Endometrium (tissue), 2 donors: Measurements from ENCODE around the gene MARCHF11.

Experiments
- FAIRE-seq: peaks from 2 replicates; lab custom pipeline; 2012; peaks lifted over from hg19 to GRCh38; lab: Jason Lieb, UNC
- donor health status: control.
- donor health status: control.

Gene MARCHF11

DNA sequence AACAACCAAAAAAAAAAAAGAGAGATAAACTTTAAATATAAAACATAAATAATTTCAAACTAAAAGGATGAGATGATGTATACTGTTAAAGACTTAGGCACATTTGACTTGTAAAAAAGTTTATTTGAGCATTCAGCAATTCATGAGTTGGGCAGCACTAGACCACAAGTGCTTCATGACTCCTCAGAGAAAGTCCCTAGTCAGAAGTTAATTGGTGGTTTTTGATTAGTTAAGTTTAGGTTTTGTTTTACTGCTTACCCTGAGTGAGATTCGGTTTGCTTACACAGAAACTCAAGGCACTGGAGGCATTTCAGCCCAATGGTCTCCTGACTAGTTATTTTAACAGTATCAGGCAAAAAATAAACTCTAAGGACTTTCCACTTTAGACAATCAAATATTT is 129.2 kb downstream of the MARCHF11 start:
- FAIRE-seq = no peak

DNA sequence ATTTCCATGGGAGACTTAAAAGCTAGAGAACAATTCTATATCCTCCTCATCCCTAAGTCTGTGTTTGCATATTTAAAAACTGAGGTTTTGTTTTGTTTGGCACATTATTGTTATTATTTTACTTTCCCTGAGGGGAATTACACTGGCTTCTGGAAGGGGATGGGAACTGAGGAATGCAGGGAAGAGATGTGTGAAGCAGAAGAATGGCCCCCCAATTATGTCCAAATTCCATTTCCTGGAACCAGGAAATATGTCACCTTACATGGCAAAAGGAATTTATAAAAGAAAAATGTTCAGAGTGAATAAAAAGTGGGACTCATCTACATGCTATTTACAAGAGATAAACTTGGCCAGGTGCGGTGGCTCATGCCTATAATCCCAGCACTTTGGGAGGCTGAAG is 129.8 kb downstream of the MARCHF11 start:
- FAIRE-seq = no peak

DNA sequence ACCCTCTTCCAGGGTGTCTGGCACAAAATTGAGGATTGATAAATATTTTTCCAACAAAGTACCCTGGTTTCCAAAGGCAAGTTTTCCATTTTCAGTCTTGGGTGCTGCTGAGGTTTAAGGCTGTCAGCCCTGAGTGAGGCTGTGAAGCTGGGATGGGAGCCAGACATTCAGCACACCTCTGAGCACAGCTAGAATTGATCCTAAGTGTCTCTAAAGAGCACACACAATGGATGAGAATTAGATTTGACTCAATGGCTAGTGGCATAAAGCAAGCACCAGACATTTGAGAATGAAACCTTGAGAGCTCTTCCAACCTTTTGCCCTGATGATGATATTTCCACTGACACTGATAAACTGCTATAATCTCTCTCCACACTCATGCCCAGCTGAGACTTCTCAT is 131.5 kb downstream of the MARCHF11 start:
- FAIRE-seq = no peak

DNA sequence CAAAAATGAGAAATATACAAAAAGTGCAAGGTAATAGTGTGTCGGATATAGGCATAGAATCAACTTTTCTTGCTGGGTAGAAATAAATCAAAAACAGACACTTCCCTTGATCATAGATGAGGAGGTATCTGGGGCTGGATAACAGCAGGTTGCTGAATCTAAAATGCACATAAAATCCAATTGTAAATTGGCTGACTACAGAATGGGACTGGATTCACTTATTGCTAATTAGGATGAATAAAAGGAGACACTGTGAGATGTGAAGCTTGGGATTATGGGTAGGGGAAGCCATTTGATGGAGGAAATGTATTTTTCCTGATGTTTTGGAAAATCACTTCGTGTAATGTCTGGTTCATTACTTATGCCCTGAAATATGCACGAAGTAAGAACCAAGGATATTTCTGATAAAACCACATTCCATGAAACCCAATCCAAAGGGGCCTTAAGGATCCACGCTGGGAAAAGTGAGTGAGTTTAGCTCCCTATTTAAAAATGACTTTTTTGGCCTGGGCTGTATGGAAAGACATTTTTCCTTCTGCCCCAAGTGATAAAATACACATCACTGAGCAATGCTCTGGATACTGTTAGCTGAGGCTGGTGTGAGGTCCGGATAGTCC is 136.1 kb downstream of the MARCHF11 start:
- no peak for FAIRE-seq

DNA sequence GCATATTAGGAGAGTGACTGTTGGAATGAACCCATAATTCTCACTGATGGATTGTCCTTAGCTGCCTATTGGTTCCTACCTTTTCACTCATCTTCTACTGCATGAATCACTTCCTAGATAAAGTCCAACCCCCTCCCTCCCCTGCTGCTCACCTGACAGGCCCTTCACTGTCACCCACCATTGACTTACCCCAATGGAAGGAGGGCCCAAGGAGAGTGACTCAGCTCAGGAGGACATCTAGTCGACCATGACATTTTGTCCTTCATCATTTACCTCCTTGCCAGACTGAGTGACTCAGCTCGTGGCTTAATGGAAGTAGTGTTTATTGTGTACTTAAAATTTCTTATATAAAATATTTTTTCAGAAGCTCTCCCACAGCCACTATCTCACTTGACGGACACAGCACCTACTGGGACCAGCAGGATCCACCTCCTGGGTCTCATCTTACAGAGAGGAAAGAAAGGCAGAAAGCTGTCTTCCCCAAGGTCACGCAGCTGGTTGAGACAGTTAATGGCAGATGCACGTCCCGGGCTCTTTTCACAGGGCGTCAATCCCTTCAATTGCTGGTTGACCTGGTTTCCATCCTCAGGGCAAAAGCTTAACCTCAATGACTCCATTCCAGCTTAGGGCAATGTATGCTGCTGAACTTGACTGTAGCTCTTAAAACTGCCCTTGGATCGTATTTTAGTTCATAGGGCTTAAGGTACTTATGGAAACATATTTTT is 142.3 kb downstream of the MARCHF11 start:
- no peak for FAIRE-seq

DNA sequence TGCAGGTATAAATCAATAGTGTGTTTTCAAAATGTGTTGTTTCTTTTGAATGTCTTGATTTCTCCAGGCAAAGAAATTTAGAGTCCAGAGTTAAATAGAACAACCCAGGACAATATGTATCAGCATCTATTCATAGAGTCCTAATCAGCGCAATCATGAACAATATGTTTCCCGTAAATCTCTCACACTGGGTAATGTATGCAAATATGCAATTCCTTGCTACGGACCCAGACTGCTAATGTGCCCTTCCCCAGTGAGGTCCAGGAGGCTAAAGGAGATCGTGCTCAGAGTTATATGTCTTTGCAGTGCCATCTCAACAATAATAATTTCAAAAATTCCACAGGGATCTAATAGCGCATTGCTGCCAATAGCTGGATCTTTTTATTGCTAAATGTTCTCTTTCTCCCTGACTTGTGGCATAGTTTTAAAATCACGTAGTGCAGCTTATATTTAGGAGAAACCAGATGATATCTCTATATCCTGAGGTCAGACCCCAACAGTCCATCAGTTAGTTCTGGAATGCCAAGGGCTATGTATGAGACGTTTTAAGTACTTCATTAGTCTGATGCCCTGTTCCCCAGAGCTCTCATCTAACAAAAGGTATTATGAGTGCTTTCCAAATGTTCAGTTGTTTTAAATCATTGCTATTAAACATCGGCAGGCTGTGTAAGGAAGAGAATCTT is 145.1 kb downstream of the MARCHF11 start:
- FAIRE-seq = no peak

DNA sequence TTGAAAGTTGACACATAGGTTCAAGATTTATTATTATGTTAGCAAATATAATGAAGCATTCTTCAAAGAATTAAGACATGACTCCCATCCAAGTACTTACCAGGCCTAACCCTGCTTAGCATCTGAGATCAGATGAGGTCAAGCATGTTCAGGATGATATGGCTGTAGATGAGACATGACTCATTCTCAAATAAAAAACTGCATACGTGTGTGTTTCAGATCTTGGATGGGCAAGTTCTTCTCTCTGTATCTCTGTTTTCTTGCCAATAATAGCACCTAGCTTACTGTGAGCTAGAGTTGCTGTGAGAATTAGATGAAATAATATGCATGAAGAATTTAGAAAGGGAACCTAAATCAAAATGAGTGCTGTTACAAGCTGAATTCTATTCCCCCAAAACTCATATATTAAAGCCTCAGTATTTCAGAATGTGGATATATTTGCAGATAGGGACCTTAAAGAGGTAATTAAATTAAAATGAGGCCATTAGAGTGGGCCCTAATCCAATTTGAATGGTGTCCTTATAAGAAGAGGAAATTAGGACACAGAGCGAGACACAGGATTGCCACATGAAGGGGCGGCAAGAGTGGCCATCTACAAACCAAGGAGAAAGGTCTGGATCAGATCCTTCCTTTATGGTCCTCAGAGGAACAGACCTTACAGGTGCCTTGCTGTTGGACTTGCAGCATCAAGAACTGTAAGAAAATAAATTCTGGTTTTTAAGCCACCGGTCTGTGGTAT is 146.2 kb downstream of the MARCHF11 start:
- no peak for FAIRE-seq

DNA sequence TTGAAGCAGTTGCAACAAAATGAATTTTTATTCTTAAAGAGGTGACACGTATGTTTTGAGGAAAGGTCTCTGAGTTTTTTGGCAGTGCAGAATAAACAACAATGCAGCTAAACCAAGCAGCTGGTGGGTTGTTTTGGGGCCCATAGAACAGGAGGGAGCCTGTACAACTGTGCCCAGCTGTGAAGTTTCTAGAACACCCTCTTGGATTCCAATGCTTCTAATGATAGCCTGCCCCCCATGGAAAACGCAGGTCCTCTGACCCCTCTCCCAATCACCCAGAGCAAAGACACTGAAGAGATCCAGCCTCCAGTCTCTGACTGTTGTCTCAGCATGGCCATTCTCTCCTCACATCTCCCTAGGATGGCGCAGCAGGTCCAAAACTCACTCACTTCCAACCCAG is 150.9 kb downstream of the MARCHF11 start:
- FAIRE-seq = no peak

DNA sequence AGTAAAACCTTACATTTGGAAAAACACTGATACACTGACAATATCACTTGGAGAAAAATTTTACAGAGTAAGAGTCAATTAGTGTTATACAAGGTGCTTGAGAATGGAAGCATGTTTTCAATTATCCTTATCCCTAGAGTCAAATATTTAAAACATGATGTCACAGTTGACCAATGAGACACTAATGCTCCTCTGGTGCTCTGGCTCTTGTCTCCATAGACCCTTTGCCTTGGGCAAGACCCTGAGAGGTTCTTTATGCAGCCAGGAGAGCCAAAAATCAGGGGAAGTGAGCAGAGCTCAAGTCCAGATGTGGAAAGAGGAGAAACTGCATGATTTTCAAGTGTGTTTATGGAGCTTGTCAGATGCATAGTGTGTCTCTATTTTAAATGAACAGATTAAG is 153.9 kb downstream of the MARCHF11 start:
- no peak for FAIRE-seq

DNA sequence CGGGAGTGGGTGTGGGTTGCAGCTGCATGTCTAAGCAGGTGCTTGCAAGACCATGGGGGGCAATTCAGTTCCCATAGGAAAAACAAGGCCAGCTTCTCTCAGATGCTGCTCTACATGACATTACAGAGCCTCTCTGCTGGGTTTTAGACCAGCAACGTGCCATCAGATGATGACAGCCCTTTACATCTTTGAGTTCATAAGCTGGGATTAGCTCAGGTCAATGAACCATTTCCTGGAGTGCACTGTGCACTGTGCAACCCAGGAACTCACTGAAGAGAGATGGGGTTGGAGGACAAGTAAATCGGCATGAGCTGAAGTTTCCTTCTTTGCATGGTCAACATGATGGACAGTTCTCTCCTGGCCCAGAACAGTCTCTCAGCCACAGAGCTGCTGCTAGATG is 160.6 kb downstream of the MARCHF11 start:
- no peak for FAIRE-seq

DNA sequence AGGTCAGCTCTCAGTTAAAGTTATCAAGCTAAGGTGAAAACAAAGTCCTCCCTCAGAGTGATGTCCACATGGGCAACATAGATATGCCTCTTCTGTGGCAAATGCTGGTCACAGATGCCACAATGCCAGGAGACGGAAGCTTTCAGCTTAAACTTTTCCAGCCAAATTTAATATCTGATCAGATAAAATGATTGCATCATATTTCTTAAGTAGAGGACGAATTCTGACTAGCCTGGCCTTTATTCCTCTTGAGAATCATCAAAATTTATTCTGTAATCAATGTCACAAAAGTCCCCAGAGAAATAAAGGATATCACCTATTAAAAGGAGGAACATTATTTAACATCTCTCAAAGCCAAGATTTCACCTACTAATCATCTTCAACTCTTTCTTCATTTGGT is 161.9 kb downstream of the MARCHF11 start:
- no peak for FAIRE-seq
